Activated CD8-positive, alpha-beta T cell treated with anti-CD3 and anti-CD28 coated beads for 36 hours (primary cell): Measurements from ENCODE around the gene ALKBH2. TPM values are rescaled to one million over a fixed set of nuclear protein-coding genes. Genes with fewer than 3 reads are reported as not detected.
"Not testable (repeated sequence)": the region's sequence is repeated elsewhere in the genome, so short reads cannot be mapped to it uniquely, and the experiment has no call there.

ENCODE experiments used
- ATAC-seq: fragments of 200-7000 bp; cut with Tn5 transposase; one replicate; pipeline ENCODE4 v1.10.0; 2021; ENCODE audit warnings: mild to moderate bottlenecking, moderate library complexity
- CTCF ChIA-PET: fragments of 350-600 bp; sonication (Branson Sonifier 250); formaldehyde crosslinking; loops from one replicate; lab custom pipeline; 2021; ENCODE audit warnings: antibody characterized with exemption; lab: Charles Lee
- POLR2A ChIA-PET: fragments of 350-600 bp; sonication (Branson Sonifier 250); formaldehyde crosslinking; loops from one replicate; lab custom pipeline; 2021; ENCODE audit warnings: antibody characterized with exemption; lab: Charles Lee
- DNase-seq: peaks from one replicate; pipeline ENCODE4 v3.0.0-alpha.2; 2020
- H3K27ac Mint-ChIP-seq: one replicate; pipeline ENCODE4 v1.8.0; 2021; ENCODE audit warnings: mild to moderate bottlenecking, mixed read lengths
- H3K27me3 Mint-ChIP-seq: one replicate; pipeline ENCODE4 v1.8.0; 2021; ENCODE audit warnings: mixed read lengths
- H3K36me3 Mint-ChIP-seq: one replicate; pipeline ENCODE4 v1.8.0; 2021; ENCODE audit warnings: low read depth, mixed read lengths
- H3K4me1 Mint-ChIP-seq: one replicate; pipeline ENCODE4 v1.8.0; 2021; ENCODE audit warnings: low read depth, mixed read lengths
- H3K4me3 Mint-ChIP-seq: one replicate; pipeline ENCODE4 v1.8.0; 2021; ENCODE audit warnings: mild to moderate bottlenecking, moderate library complexity, mixed read lengths
- H3K9me3 Mint-ChIP-seq: one replicate; pipeline ENCODE4 v1.8.0; 2021; ENCODE audit warnings: mixed read lengths
- CTCF ChIP-seq: fragments of 200-600 bp; IDR thresholded peaks from one replicate; pipeline ENCODE4 v1.8.0; 2022; ENCODE audit warnings: antibody characterized with exemption, mild to moderate bottlenecking
- intact Hi-C: fragments of 100-400 bp; cut with micrococcal nuclease; formaldehyde crosslinking; loops from one replicate; pipeline ENCODE4 v1.10.0; 2022
- total RNA-seq, 2 experiments: library from RNA; stranded (reverse); gene quantifications; one replicate each; pipeline ENCODE4 v1.2.3, GENCODE V29; 2021

ALKBH2 gene
- total RNA-seq, 2 experiments from 2014 or later: 35.6 to 37.8 TPM

- Mint-ChIP-seq H3K4me3 (peak overlapping the region; percentile 81), H3K27me3 (no peaks in the 10 kb centered on the region), H3K4me1 (peaks cover 10% of the 10 kb centered on the region), H3K36me3 (peaks cover 7% of the 10 kb centered on the region), H3K27ac (peak overlapping the region; percentile 93), H3K9me3 (no peaks in the 10 kb centered on the region)
- ChIA-PET CTCF (no interaction called here), POLR2A (interaction anchor here (0.8 to 1.8 kb wide), 5 partner anchors 13 to 542 kb away, joined by 3 to 7 read pairs (median 3); partner anchors contain the start of gene ALKBH2)
- intact Hi-C loops: loop anchor here (2.0 kb wide), 1 partner anchor 39 kb away; the partner anchor contains the start of gene ALKBH2
- DNase-seq (peak; percentile 44), ATAC-seq (peak; percentile 75)
- TF ChIP-seq CTCF: no peak
Observed at GRCh38 chr12:109053382-109054123, 39.7 kb downstream of the ALKBH2 start.

GRCh38 chr12:109052414-109053323, 40.6 kb downstream of the ALKBH2 start, which contains the start of gene USP30:
Gene USP30 (plus strand): TSS chr12:109052576. CDS start chr12:109052679, 103 bp downstream.
- peaks cover 10% of the 10 kb centered on the region for H3K4me1 Mint-ChIP-seq
- CTCF ChIA-PET: interaction anchor here (0.9 to 1.2 kb wide), 4 partner anchors 34 to 341 kb away, joined by 3 to 5 read pairs (median 3); partner anchors contain the start of gene ALKBH2
- peak; percentile 76 for ATAC-seq
- TF ChIP-seq CTCF: no peak
- intact Hi-C loops: loop anchor here (2.0 kb wide), 1 partner anchor 40 kb away; the partner anchor contains the start of gene ALKBH2
- no peaks in the 10 kb centered on the region for H3K9me3 Mint-ChIP-seq
- H3K4me3 Mint-ChIP-seq: peak within 1 kb of the TSS; percentile 81
- H3K36me3 Mint-ChIP-seq: peaks cover 7% of the 10 kb centered on the region
- peak; percentile 87 for DNase-seq
- H3K27ac Mint-ChIP-seq: peak within 1 kb of the TSS; percentile 93
- POLR2A ChIA-PET: interaction anchor here (1.1 to 1.8 kb wide), 4 partner anchors 39 to 59 kb away, joined by 3 to 7 read pairs (median 4); partner anchors contain the start of gene ALKBH2
- no peaks in the 10 kb centered on the region for H3K27me3 Mint-ChIP-seq

GRCh38 chr12:109052097-109052413, 41.2 kb downstream of the ALKBH2 start:
- CTCF ChIA-PET: interaction anchor here (0.9 to 1.2 kb wide), 4 partner anchors 35 to 342 kb away, joined by 3 to 5 read pairs (median 3); partner anchors contain the start of gene ALKBH2
- no peaks in the 10 kb centered on the region for H3K27me3 Mint-ChIP-seq
- intact Hi-C loops: loop anchor here (2.0 kb wide), 1 partner anchor 41 kb away; the partner anchor contains the start of gene ALKBH2
- POLR2A ChIA-PET: interaction anchor here (1.1 to 1.8 kb wide), 3 partner anchors 39 to 60 kb away, joined by 3 to 7 read pairs (median 4); no protein-coding TSS in a partner anchor
- TF ChIP-seq CTCF: no peak
- H3K4me3 Mint-ChIP-seq: peak overlapping the region; percentile 81
- H3K9me3 Mint-ChIP-seq: no peaks in the 10 kb centered on the region
- H3K4me1 Mint-ChIP-seq: peaks cover 10% of the 10 kb centered on the region
- H3K27ac Mint-ChIP-seq: peak overlapping the region; percentile 93
- peaks cover 7% of the 10 kb centered on the region for H3K36me3 Mint-ChIP-seq
- ATAC-seq: no peak
- DNase-seq: no peak

- POLR2A ChIA-PET, intact Hi-C loops, H3K4me3 Mint-ChIP-seq, H3K4me1 Mint-ChIP-seq, H3K9me3 Mint-ChIP-seq, H3K27me3 Mint-ChIP-seq, H3K36me3 Mint-ChIP-seq, DNase-seq, H3K27ac Mint-ChIP-seq, ATAC-seq, CTCF ChIA-PET: not testable (repeated sequence)
Observed at GRCh38 chr12:109049794-109050193, 43.5 kb downstream of the ALKBH2 start.

- POLR2A ChIA-PET, CTCF ChIA-PET, H3K4me1 Mint-ChIP-seq, H3K4me3 Mint-ChIP-seq, H3K9me3 Mint-ChIP-seq, H3K36me3 Mint-ChIP-seq, ATAC-seq, H3K27me3 Mint-ChIP-seq, intact Hi-C loops, H3K27ac Mint-ChIP-seq, DNase-seq: not testable (repeated sequence)
Observed at GRCh38 chr12:109048706-109049105, 44.6 kb downstream of the ALKBH2 start.
